Panc1 (cell line): ENCODE measurements around the gene BAX. TPM values are rescaled to one million over a fixed set of nuclear protein-coding genes. Genes with fewer than 3 reads are reported as not detected.

Experiments used
- ATAC-seq: fragments of 200-7000 bp; cut with Tn5 transposase; 2 replicates; pipeline ENCODE4 v1.9.1; 2020; ENCODE audit warnings: mild to moderate bottlenecking, moderate library complexity
- BruUV-seq: library from RNA; stranded (reverse); fragments of 400-500 nt; replicated peaks from 2 replicates; lab custom pipeline; 2021; lab: Mats Ljungman, UMichigan
- CTCF ChIA-PET: fragments of 300-600 bp; sonication (Branson Sonifier 250); formaldehyde crosslinking; loops from one replicate; lab custom pipeline; 2022; ENCODE audit warnings: antibody characterized with exemption; lab: Charles Lee
- POLR2A ChIA-PET: fragments of 300-600 bp; sonication (Branson Sonifier 250); formaldehyde crosslinking; loops from one replicate; lab custom pipeline; 2022; ENCODE audit warnings: antibody characterized with exemption; lab: Charles Lee
- DNase-seq: peaks from one replicate; pipeline ENCODE4 v3.0.0-alpha.2; 2010; ENCODE audit warnings: low read depth, low spot score
- H3K27ac ChIP-seq: 2 replicates; pipeline ENCODE4 v1.5.1; 2011; ENCODE audit warnings: mild to moderate bottlenecking, low read length, inconsistent platforms
- H3K27me3 ChIP-seq: fragments of 200-500 bp; sonication (Bioruptor generic); 2 replicates; pipeline ENCODE4 v1.6.0; 2014; ENCODE audit warnings: low read length, inconsistent platforms; ENCODE audit not compliant: control insufficient read depth, insufficient read depth
- H3K36me3 ChIP-seq: fragments of 200-500 bp; sonication (Bioruptor generic); 2 replicates; pipeline ENCODE4 v1.5.1; 2014; ENCODE audit warnings: inconsistent platforms, mild to moderate bottlenecking, low read length, moderate library complexity; ENCODE audit not compliant: control insufficient read depth, insufficient read depth
- H3K4me1 ChIP-seq: 2 replicates; pipeline ENCODE4 v1.5.1; 2011; ENCODE audit warnings: inconsistent platforms, mild to moderate bottlenecking, low read length, moderate library complexity; ENCODE audit not compliant: control insufficient read depth, insufficient read depth
- H3K4me3 ChIP-seq, 2 experiments: 2 replicates each; pipeline ENCODE4 v1.5.1; 2011 to 2012; ENCODE audit warnings: low read depth in 2 of 2, low read length in 2 of 2, mild to moderate bottlenecking in 2 of 2, inconsistent platforms in 1 of 2, moderate library complexity in 1 of 2
- H3K9me3 ChIP-seq: fragments of 200-500 bp; sonication (Bioruptor generic); 2 replicates; pipeline ENCODE4 v1.5.1; 2014; ENCODE audit warnings: low read depth, mild to moderate bottlenecking, inconsistent platforms, low read length, moderate library complexity; ENCODE audit not compliant: control insufficient read depth, insufficient read depth
- POLR2AphosphoS5 ChIP-seq: IDR thresholded peaks from 2 replicates; pipeline ENCODE4 v1.6.1; 2012; ENCODE audit warnings: mild to moderate bottlenecking, low read depth, low read length, moderate library complexity
- REST ChIP-seq, 2 experiments: IDR thresholded peaks; 2 replicates each; pipeline ENCODE4 v1.6.1; 2011 to 2012; ENCODE audit warnings: low read depth in 2 of 2, control low read depth in 1 of 2, low read length in 1 of 2, mild to moderate bottlenecking in 1 of 2, moderate library complexity in 1 of 2; ENCODE audit not compliant: insufficient read depth in 1 of 2
- SIN3A ChIP-seq: IDR thresholded peaks from 2 replicates; pipeline ENCODE4 v1.6.1; 2012; ENCODE audit warnings: low read depth, mild to moderate bottlenecking, low read length, moderate library complexity, borderline replicate concordance; ENCODE audit not compliant: insufficient read depth
- TCF7L2 ChIP-seq: IDR thresholded peaks from 2 replicates; pipeline ENCODE4 v1.6.1; 2011; ENCODE audit warnings: mild to moderate bottlenecking, low read depth, low read length, inconsistent platforms
- in situ Hi-C: cut with HindIII; loops from 2 replicates; pipeline ENCODE4 v1.10.0; 2016; ENCODE audit warnings: low sequenced_read_pairs, low pct_unique_long_range_greater_than_20kb
- intact Hi-C: fragments of 100-400 bp; cut with micrococcal nuclease; formaldehyde crosslinking; loops from one replicate; pipeline ENCODE4 v1.10.0; 2022; ENCODE audit not compliant: unreplicated experiment
- total RNA-seq: library from RNA; stranded (reverse); gene quantifications from one replicate; pipeline ENCODE4 v1.2.1, GENCODE V29; 2021; ENCODE audit not compliant: unreplicated experiment
- TF ChIP-seq, protein P1 (sequence below): fragments of 450-650 bp; IDR thresholded peaks from 2 replicates; pipeline ENCODE4 v1.5.1; 2017; ENCODE audit warnings: mild to moderate bottlenecking

Gene BAX
- total RNA-seq, 1 experiment from 2014 or later, result 100 TPM

- no peaks in the 10 kb centered on the region for H3K4me1 ChIP-seq
- ChIA-PET POLR2A (no interaction called here), CTCF (interaction anchor here (0.6 to 1.1 kb wide), 3 partner anchors 10 to 23 kb away, joined by 4 to 9 read pairs (median 4); partner anchors contain the start of gene RUVBL2)
- DNase-seq (no peak), ATAC-seq (no peak)
- H3K4me3 ChIP-seq, result no peak overlapping the region
- no peaks in the 10 kb centered on the region for H3K27me3 ChIP-seq
- no TSS peak for BruUV-seq
- no peaks in the 10 kb centered on the region for H3K9me3 ChIP-seq
- H3K36me3 ChIP-seq, result no peaks in the 10 kb centered on the region
- in situ Hi-C loops, result no loop called here
- no peak overlapping the region for H3K27ac ChIP-seq
- intact Hi-C loops, result loop anchor here (10.0 kb wide), 1 partner anchor 192 kb away; no protein-coding TSS in a partner anchor
- no peak for TF ChIP-seq REST (IDR thresholded peaks at IDR 0.05; ENCODE audit: insufficient read depth in 1 of 2, low read depth in 2 of 2, low read length in 1 of 2)
- no peak for TF ChIP-seq POLR2AphosphoS5
- no peak for TF ChIP-seq TCF7L2
These were observed 22.4 kb downstream of the BAX start for GRCh38 chr19:48977061-48977460.

DNA sequence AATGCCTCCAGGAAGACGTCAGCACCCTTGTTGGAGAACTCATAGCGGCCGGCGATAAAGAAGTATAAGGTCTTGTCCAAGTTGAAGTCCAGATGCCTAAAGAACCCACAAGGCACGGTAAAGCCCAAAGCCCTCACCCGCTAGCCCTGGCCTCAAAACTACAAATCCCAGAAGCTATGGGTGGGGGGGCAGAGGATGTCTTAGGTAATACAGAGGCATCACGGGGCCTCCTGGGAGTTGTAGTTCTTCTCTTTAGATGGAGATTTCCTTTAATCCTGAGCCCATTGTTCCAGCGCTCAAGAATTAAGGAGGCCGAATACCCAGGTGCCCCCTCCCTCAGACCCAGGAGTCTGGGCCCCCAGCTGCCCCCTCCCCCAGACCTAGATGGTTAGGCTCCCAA lies 27.6 kb downstream of the BAX start:
- no peak for TF ChIP-seq TCF7L2
- TF ChIP-seq, protein P1, sequence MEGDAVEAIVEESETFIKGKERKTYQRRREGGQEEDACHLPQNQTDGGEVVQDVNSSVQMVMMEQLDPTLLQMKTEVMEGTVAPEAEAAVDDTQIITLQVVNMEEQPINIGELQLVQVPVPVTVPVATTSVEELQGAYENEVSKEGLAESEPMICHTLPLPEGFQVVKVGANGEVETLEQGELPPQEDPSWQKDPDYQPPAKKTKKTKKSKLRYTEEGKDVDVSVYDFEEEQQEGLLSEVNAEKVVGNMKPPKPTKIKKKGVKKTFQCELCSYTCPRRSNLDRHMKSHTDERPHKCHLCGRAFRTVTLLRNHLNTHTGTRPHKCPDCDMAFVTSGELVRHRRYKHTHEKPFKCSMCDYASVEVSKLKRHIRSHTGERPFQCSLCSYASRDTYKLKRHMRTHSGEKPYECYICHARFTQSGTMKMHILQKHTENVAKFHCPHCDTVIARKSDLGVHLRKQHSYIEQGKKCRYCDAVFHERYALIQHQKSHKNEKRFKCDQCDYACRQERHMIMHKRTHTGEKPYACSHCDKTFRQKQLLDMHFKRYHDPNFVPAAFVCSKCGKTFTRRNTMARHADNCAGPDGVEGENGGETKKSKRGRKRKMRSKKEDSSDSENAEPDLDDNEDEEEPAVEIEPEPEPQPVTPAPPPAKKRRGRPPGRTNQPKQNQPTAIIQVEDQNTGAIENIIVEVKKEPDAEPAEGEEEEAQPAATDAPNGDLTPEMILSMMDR, result no peak
- TF ChIP-seq SIN3A, result no peak
- no peak for TF ChIP-seq REST (IDR thresholded peaks at IDR 0.05; ENCODE audit: insufficient read depth in 1 of 2, low read depth in 2 of 2, low read length in 1 of 2)
- TF ChIP-seq POLR2AphosphoS5, result no peak
- DNase-seq (no peak), ATAC-seq (no peak)
- ChIA-PET POLR2A (no interaction called here), CTCF (no interaction called here)
- BruUV-seq, result no TSS peak
- no peaks in the 10 kb centered on the region for H3K27me3 ChIP-seq
- no peaks in the 10 kb centered on the region for H3K9me3 ChIP-seq
- H3K27ac ChIP-seq, result no peak overlapping the region
- H3K4me1 ChIP-seq, result no peaks in the 10 kb centered on the region
- H3K36me3 ChIP-seq, result no peaks in the 10 kb centered on the region
- no peak overlapping the region for H3K4me3 ChIP-seq
- intact Hi-C loops (no loop called here), in situ Hi-C loops (no loop called here)
